Activated naive CD4-positive, alpha-beta T cell treated with anti-CD3 and anti-CD28 coated beads for 36 hours (primary cell): ENCODE results near the gene ITPKC. TPM values are rescaled to one million over a fixed set of nuclear protein-coding genes. Genes with fewer than 3 reads are reported as not detected.
A peak's percentile ranks its signal among the peaks of the same experiment; 100 is the strongest.
"Not testable (repeated sequence)": the region's sequence is repeated elsewhere in the genome, so short reads cannot be mapped to it uniquely, and the experiment has no call there.

Experiments
- CTCF ChIA-PET: fragments of 350-600 bp; sonication (Branson Sonifier 250); formaldehyde crosslinking; loops from one replicate; lab custom pipeline; 2021; ENCODE audit warnings: antibody characterized with exemption; lab: Charles Lee
- DNase-seq: peaks from one replicate; pipeline ENCODE4 v3.0.0-alpha.2; 2020
- H3K27ac Mint-ChIP-seq: one replicate; pipeline ENCODE4 v1.8.0; 2021; ENCODE audit warnings: mild to moderate bottlenecking, mixed read lengths
- H3K27me3 Mint-ChIP-seq: one replicate; pipeline ENCODE4 v1.8.0; 2021; ENCODE audit warnings: low read depth, mixed read lengths
- H3K36me3 Mint-ChIP-seq: one replicate; pipeline ENCODE4 v1.8.0; 2021; ENCODE audit warnings: low read depth, mixed read lengths
- H3K4me1 Mint-ChIP-seq: one replicate; pipeline ENCODE4 v1.8.0; 2021; ENCODE audit warnings: low read depth, mixed read lengths
- H3K4me3 Mint-ChIP-seq: one replicate; pipeline ENCODE4 v1.8.0; 2021; ENCODE audit warnings: mild to moderate bottlenecking, moderate library complexity, mixed read lengths
- H3K9me3 Mint-ChIP-seq: one replicate; pipeline ENCODE4 v1.8.0; 2021; ENCODE audit warnings: mixed read lengths
- intact Hi-C: fragments of 100-400 bp; cut with micrococcal nuclease; formaldehyde crosslinking; loops from one replicate; pipeline ENCODE4 v1.15.1; 2023
- total RNA-seq, 2 experiments: library from RNA; stranded (reverse); gene quantifications; one replicate each; pipeline ENCODE4 v1.2.3, GENCODE V29; 2021

The ITPKC gene
- total RNA-seq, 2 experiments from 2014 or later: 4.4 to 4.7 TPM

- H3K27ac Mint-ChIP-seq: no peak overlapping the region
- H3K9me3 Mint-ChIP-seq: no peaks in the 10 kb centered on the region
- H3K36me3 Mint-ChIP-seq: peaks cover 59% of the 10 kb centered on the region
- no peaks in the 10 kb centered on the region for H3K27me3 Mint-ChIP-seq
- intact Hi-C loops: no loop called here
- CTCF ChIA-PET: interaction anchor here (0.6 kb wide), 1 partner anchor 315 kb away, joined by 3 read pairs; no protein-coding TSS in a partner anchor
- peaks cover 52% of the 10 kb centered on the region for H3K4me1 Mint-ChIP-seq
- no peak for DNase-seq
- H3K4me3 Mint-ChIP-seq: no peak overlapping the region
Observed at GRCh38 chr19:40763526-40763925, 46.6 kb downstream of the ITPKC start.

GRCh38 chr19:40763963-40764362 lies 47.1 kb downstream of the ITPKC start:
- intact Hi-C loops: no loop called here
- peaks cover 54% of the 10 kb centered on the region for H3K4me1 Mint-ChIP-seq
- peaks cover 59% of the 10 kb centered on the region for H3K36me3 Mint-ChIP-seq
- H3K9me3 Mint-ChIP-seq: no peaks in the 10 kb centered on the region
- DNase-seq: no peak
- CTCF ChIA-PET: no interaction called here
- no peaks in the 10 kb centered on the region for H3K27me3 Mint-ChIP-seq
- H3K27ac Mint-ChIP-seq: peak overlapping the region; percentile 4
- H3K4me3 Mint-ChIP-seq: no peak overlapping the region

- DNase-seq, intact Hi-C loops, H3K27me3 Mint-ChIP-seq, H3K4me3 Mint-ChIP-seq, H3K9me3 Mint-ChIP-seq, H3K27ac Mint-ChIP-seq: not testable (repeated sequence)
- Mint-ChIP-seq H3K4me1 (peaks cover 47% of the 10 kb centered on the region), H3K36me3 (peaks cover 56% of the 10 kb centered on the region)
- CTCF ChIA-PET: interaction anchor here (0.9 to 1.1 kb wide), 3 partner anchors 11 to 40 kb away, joined by 3 to 4 read pairs (median 3); no protein-coding TSS in a partner anchor
Observed at GRCh38 chr19:40766385-40766784, 49.5 kb downstream of the ITPKC start.

GRCh38 chr19:40768869-40769268 lies 52.0 kb downstream of the ITPKC start:
- intact Hi-C loops: no loop called here
- no peaks in the 10 kb centered on the region for H3K27me3 Mint-ChIP-seq
- no peak overlapping the region for H3K27ac Mint-ChIP-seq
- peaks cover 38% of the 10 kb centered on the region for H3K36me3 Mint-ChIP-seq
- CTCF ChIA-PET: no interaction called here
- peaks cover 3% of the 10 kb centered on the region for H3K9me3 Mint-ChIP-seq
- no peak for DNase-seq
- H3K4me1 Mint-ChIP-seq: peaks cover 25% of the 10 kb centered on the region
- no peak overlapping the region for H3K4me3 Mint-ChIP-seq

GRCh38 chr19:40771101-40771862 lies 54.4 kb downstream of the ITPKC start:
- DNase-seq, H3K27me3 Mint-ChIP-seq, H3K4me3 Mint-ChIP-seq, H3K9me3 Mint-ChIP-seq, H3K27ac Mint-ChIP-seq, intact Hi-C loops: not testable (repeated sequence)
- CTCF ChIA-PET: interaction anchor here (0.6 to 0.8 kb wide), 2 partner anchors 34 to 151 kb away, joined by 3 to 5 read pairs; no protein-coding TSS in a partner anchor
- Mint-ChIP-seq H3K4me1 (peaks cover 11% of the 10 kb centered on the region), H3K36me3 (peaks cover 22% of the 10 kb centered on the region)

GRCh38 chr19:40774916-40775631 lies 58.2 kb downstream of the ITPKC start, which contains the start of gene MIA:
Gene MIA (plus strand): TSS chr19:40775521. CDS start chr19:40775543, 22 bp downstream.
- CTCF ChIA-PET: interaction anchor here (0.8 to 0.9 kb wide), 2 partner anchors 32 to 34 kb away, joined by 3 read pairs; no protein-coding TSS in a partner anchor

GRCh38 chr19:40775632-40776022 lies 58.7 kb downstream of the ITPKC start:
- H3K4me1 Mint-ChIP-seq: peaks cover 37% of the 10 kb centered on the region
- intact Hi-C loops: loop anchor here (2.0 kb wide), 1 partner anchor 51 kb away; no protein-coding TSS in a partner anchor
- peaks cover 3% of the 10 kb centered on the region for H3K9me3 Mint-ChIP-seq
- no peaks in the 10 kb centered on the region for H3K27me3 Mint-ChIP-seq
- CTCF ChIA-PET: interaction anchor here (0.8 to 0.9 kb wide), 2 partner anchors 32 to 34 kb away, joined by 3 read pairs; no protein-coding TSS in a partner anchor
- H3K4me3 Mint-ChIP-seq: no peak overlapping the region
- no peak overlapping the region for H3K27ac Mint-ChIP-seq
- no peak for DNase-seq
- H3K36me3 Mint-ChIP-seq: peaks cover 11% of the 10 kb centered on the region

More at GRCh38 chr19:40774916-40775631, 58.2 kb downstream of the ITPKC start, which contains the start of gene MIA:
- Mint-ChIP-seq H3K9me3 (peaks cover 3% of the 10 kb centered on the region), H3K27me3 (no peaks in the 10 kb centered on the region), H3K4me3 (no peak within 1 kb of the TSS), H3K27ac (no peak within 1 kb of the TSS), H3K4me1 (peaks cover 32% of the 10 kb centered on the region), H3K36me3 (peaks cover 14% of the 10 kb centered on the region)
- intact Hi-C loops: no loop called here
- no peak for DNase-seq

GRCh38 chr19:40776364-40776763 lies 59.5 kb downstream of the ITPKC start:
- no peaks in the 10 kb centered on the region for H3K27me3 Mint-ChIP-seq
- intact Hi-C loops: loop anchor here (2.0 kb wide), 1 partner anchor 52 kb away; no protein-coding TSS in a partner anchor
- CTCF ChIA-PET: interaction anchor here (3.4 kb wide), 1 partner anchor 30 kb away, joined by 27 read pairs; no protein-coding TSS in a partner anchor
- no peak overlapping the region for H3K4me3 Mint-ChIP-seq
- H3K9me3 Mint-ChIP-seq: no peaks in the 10 kb centered on the region
- peaks cover 8% of the 10 kb centered on the region for H3K36me3 Mint-ChIP-seq
- no peak for DNase-seq
- peaks cover 39% of the 10 kb centered on the region for H3K4me1 Mint-ChIP-seq
- no peak overlapping the region for H3K27ac Mint-ChIP-seq

- H3K27ac Mint-ChIP-seq: peak overlapping the region; percentile 91
- peak; percentile 98 for DNase-seq
- no peaks in the 10 kb centered on the region for H3K9me3 Mint-ChIP-seq
- H3K36me3 Mint-ChIP-seq: peaks cover 6% of the 10 kb centered on the region
- H3K4me1 Mint-ChIP-seq: peaks cover 39% of the 10 kb centered on the region
- CTCF ChIA-PET: interaction anchor here (0.8 to 3.4 kb wide), 8 partner anchors 11 to 142 kb away, joined by 3 to 27 read pairs (median 4); partner anchors contain the start of gene EGLN2
- intact Hi-C loops: loop anchor here (1.0 to 2.0 kb wide), 3 partner anchors 27 to 61 kb away; partner anchors contain the start of gene COQ8B
- no peaks in the 10 kb centered on the region for H3K27me3 Mint-ChIP-seq
- H3K4me3 Mint-ChIP-seq: peak overlapping the region; percentile 85
Observed at GRCh38 chr19:40776932-40777644, 60.2 kb downstream of the ITPKC start.

GRCh38 chr19:40777645-40777936 lies 60.7 kb downstream of the ITPKC start:
- intact Hi-C loops: loop anchor here (1.0 to 2.0 kb wide), 3 partner anchors 27 to 61 kb away; partner anchors contain the start of gene COQ8B
- H3K4me1 Mint-ChIP-seq: peaks cover 39% of the 10 kb centered on the region

GRCh38 chr19:40777937-40778705 lies 61.2 kb downstream of the ITPKC start, which contains the start of gene RAB4B:
Gene RAB4B (plus strand): TSS chr19:40778247. CDS start chr19:40778376, 129 bp downstream.
- Mint-ChIP-seq H3K27ac (peak within 1 kb of the TSS; percentile 91), H3K9me3 (no peaks in the 10 kb centered on the region), H3K4me1 (peaks cover 39% of the 10 kb centered on the region), H3K4me3 (peak within 1 kb of the TSS; percentile 85), H3K27me3 (no peaks in the 10 kb centered on the region), H3K36me3 (peaks cover 6% of the 10 kb centered on the region)
- intact Hi-C loops: loop anchor here (1.0 to 2.0 kb wide), 10 partner anchors 14 to 485 kb away; partner anchors contain the start of genes ACTMAP and COQ8B
- CTCF ChIA-PET: interaction anchor here (0.6 to 3.4 kb wide), 12 partner anchors 12 to 115 kb away, joined by 3 to 27 read pairs (median 4); partner anchors contain the start of gene EGLN2
- DNase-seq: peak; percentile 100

More at GRCh38 chr19:40777645-40777936, 60.7 kb downstream of the ITPKC start:
- CTCF ChIA-PET: interaction anchor here (0.6 to 3.4 kb wide), 10 partner anchors 12 to 143 kb away, joined by 3 to 27 read pairs (median 3); partner anchors contain the start of gene EGLN2
- Mint-ChIP-seq H3K36me3 (peaks cover 6% of the 10 kb centered on the region), H3K9me3 (no peaks in the 10 kb centered on the region), H3K27me3 (no peaks in the 10 kb centered on the region), H3K27ac (peak overlapping the region; percentile 91), H3K4me3 (peak overlapping the region; percentile 85)
- DNase-seq: no peak
